ENCODE results near the gene DLEU7. TPM values are rescaled to one million over a fixed set of nuclear protein-coding genes. Genes with fewer than 3 reads are reported as not detected.

The DLEU7 gene
- total and polyA plus RNA-seq, 2 donors (not counting 1 experiment from before 2014, with no cell fraction given), result 0.07 to 0.25 TPM

GRCh38 chr13:50794226-50794625, 49.3 kb downstream of the DLEU7 start:
- intact Hi-C loops (cut with micrococcal nuclease), result no loop called here
- H3K27me3 Mint-ChIP-seq, result no peaks in the 10 kb centered on the region
- no CpG with 5 or more reads among the region's 1 CpG for WGBS (ENCODE audit: insufficient coverage)
- H3K27ac Mint-ChIP-seq, result no peak overlapping the region
- Histone ChIP-seq H4K20me1 (ENCODE audit: control insufficient read depth, insufficient read depth, low read length, poor library complexity, severe bottlenecking) (no peaks in the 10 kb centered on the region), H3K27me3 (replicated peaks in 1 of 4; ENCODE audit: control extremely low read depth in 1 of 4, control insufficient read depth in 3 of 4, insufficient read depth in 4 of 4, low read length in 3 of 4) (no peaks in the 10 kb centered on the region), H2AFZ (ENCODE audit: insufficient read depth, low read depth, low read length, poor library complexity, severe bottlenecking) (no peak overlapping the region), H3K4me3 (ENCODE audit: control extremely low read depth in 1 of 5, extremely low read depth in 1 of 5, insufficient read depth in 1 of 5, low read depth in 2 of 5, low read length in 4 of 5) (no peak overlapping the region), H3K9me3 (ENCODE audit: control extremely low read depth in 1 of 3, control insufficient read depth in 2 of 3, insufficient read depth in 1 of 3, low read length in 2 of 3) (peaks cover 0 to 2% (median 0%) of the 10 kb centered on the region in 3 donors), H3K4me1 (ENCODE audit: control insufficient read depth in 2 of 2, insufficient read depth in 2 of 2, low read length in 2 of 2) (peaks cover 21 to 23% of the 10 kb centered on the region in 2 donors), H3K36me3 (replicated peaks in 1 of 2; ENCODE audit: control extremely low read depth in 1 of 2, control insufficient read depth in 1 of 2, extremely low read depth in 1 of 2, insufficient read depth in 2 of 2, low read length in 1 of 2) (no peaks in the 10 kb centered on the region), H3K79me2 (ENCODE audit: control insufficient read depth, insufficient read depth, low read length) (no peaks in the 10 kb centered on the region), H3K4me2 (replicated peaks; ENCODE audit: low read depth, low read length, poor library complexity, severe bottlenecking) (no peak overlapping the region), H3K27ac (ENCODE audit: low read length in 2 of 2) (no peak overlapping the region), H3K9ac (ENCODE audit: low read length) (no peak overlapping the region)
- no peak overlapping the region for H3K4me3 Mint-ChIP-seq
- H3K9me3 Mint-ChIP-seq (ENCODE audit: insufficient read depth), result no peaks in the 10 kb centered on the region
- no peak for ATAC-seq (ENCODE audit: low read depth)
- ChIA-PET CTCF (interaction anchor here (0.8 kb wide), 1 partner anchor 9 kb away, joined by 3 read pairs; no protein-coding TSS in a partner anchor), POLR2A (no interaction called here)
- DNase-seq, result no peak
- TF ChIP-seq CTCF (IDR thresholded peaks at IDR 0.05), result no peak
- no peak for TF ChIP-seq EZH2 (IDR thresholded peaks at IDR 0.05; ENCODE audit: borderline replicate concordance, insufficient read depth, low read depth, low read length, poor library complexity, severe bottlenecking)
- H3K4me1 Mint-ChIP-seq, result peaks cover 36% of the 10 kb centered on the region

- peaks cover 9 to 11% of the 10 kb centered on the region in 2 donors for H3K4me1 ChIP-seq (ENCODE audit: control insufficient read depth in 2 of 2, insufficient read depth in 2 of 2, low read length in 2 of 2)
- no peak overlapping the region for H3K27ac Mint-ChIP-seq
- ChIA-PET POLR2A (no interaction called here), CTCF (interaction anchor here (1.4 kb wide), 1 partner anchor 10 kb away, joined by 5 read pairs; no protein-coding TSS in a partner anchor)
- peaks cover 0 to 2% (median 0%) of the 10 kb centered on the region in 3 donors for H3K9me3 ChIP-seq (ENCODE audit: control extremely low read depth in 1 of 3, control insufficient read depth in 2 of 3, insufficient read depth in 1 of 3, low read length in 2 of 3)
- WGBS (ENCODE audit: insufficient coverage), result no CpG with 5 or more reads among the region's 3 CpGs
- H3K79me2 ChIP-seq (ENCODE audit: control insufficient read depth, insufficient read depth, low read length), result no peaks in the 10 kb centered on the region
- ATAC-seq (ENCODE audit: low read depth) (no peak), DNase-seq (no peak)
- H3K4me3 Mint-ChIP-seq, result no peak overlapping the region
- no peaks in the 10 kb centered on the region for H3K36me3 ChIP-seq (replicated peaks in 1 of 2; ENCODE audit: control extremely low read depth in 1 of 2, control insufficient read depth in 1 of 2, extremely low read depth in 1 of 2, insufficient read depth in 2 of 2, low read length in 1 of 2)
- H3K4me1 Mint-ChIP-seq, result peaks cover 26% of the 10 kb centered on the region
- no peak overlapping the region for H2AFZ ChIP-seq (ENCODE audit: insufficient read depth, low read depth, low read length, poor library complexity, severe bottlenecking)
- no peak overlapping the region for H3K4me3 ChIP-seq (ENCODE audit: control extremely low read depth in 1 of 5, extremely low read depth in 1 of 5, insufficient read depth in 1 of 5, low read depth in 2 of 5, low read length in 4 of 5)
- H3K9ac ChIP-seq (ENCODE audit: low read length), result no peak overlapping the region
- no peaks in the 10 kb centered on the region for H3K27me3 Mint-ChIP-seq
- no peaks in the 10 kb centered on the region for H4K20me1 ChIP-seq (ENCODE audit: control insufficient read depth, insufficient read depth, low read length, poor library complexity, severe bottlenecking)
- H3K27me3 ChIP-seq (replicated peaks in 1 of 4; ENCODE audit: control extremely low read depth in 1 of 4, control insufficient read depth in 3 of 4, insufficient read depth in 4 of 4, low read length in 3 of 4), result no peaks in the 10 kb centered on the region
- H3K9me3 Mint-ChIP-seq (ENCODE audit: insufficient read depth), result no peaks in the 10 kb centered on the region
- no peak for TF ChIP-seq EZH2 (IDR thresholded peaks at IDR 0.05; ENCODE audit: borderline replicate concordance, insufficient read depth, low read depth, low read length, poor library complexity, severe bottlenecking)
- TF ChIP-seq CTCF (IDR thresholded peaks at IDR 0.05), result no peak
- H3K27ac ChIP-seq (ENCODE audit: low read length in 2 of 2), result no peak overlapping the region
- intact Hi-C loops (cut with micrococcal nuclease), result no loop called here
- H3K4me2 ChIP-seq (replicated peaks; ENCODE audit: low read depth, low read length, poor library complexity, severe bottlenecking), result no peak overlapping the region
These were observed 50.5 kb downstream of the DLEU7 start for GRCh38 chr13:50793026-50793425.
